OCI-LY3 (cell line): ENCODE data around the gene ZNF827.

ENCODE experiments used
- H2AFZ ChIP-seq: fragments of 200-600, 300-600 bp; shearing (Covaris generic); 2 replicates; pipeline ENCODE4 v1.6.0; 2014; ENCODE audit warnings: antibody characterized with exemption, low read depth, low read length
- H3K27ac ChIP-seq: fragments of 200-600, 300-600 bp; sonication (generic); 2 replicates; pipeline ENCODE4 v1.5.1; 2014; ENCODE audit warnings: mild to moderate bottlenecking, low read length, moderate library complexity, mixed read lengths
- H3K27me3 ChIP-seq: fragments of 200-600, 300-600 bp; sonication (generic); 2 replicates; pipeline ENCODE4 v1.6.1; 2014; ENCODE audit warnings: low read depth, low read length, mixed read lengths
- H3K36me3 ChIP-seq: fragments of 200-600, 300-600 bp; sonication (generic); replicated peaks from 2 replicates; pipeline ENCODE3; 2014; ENCODE audit warnings: low read depth, low read length, mixed read lengths
- H3K4me1 ChIP-seq: fragments of 300-600, 200-600 bp; sonication (generic); 2 replicates; pipeline ENCODE4 v1.6.1; 2014; ENCODE audit warnings: low read length, mixed read lengths
- H3K4me2 ChIP-seq: fragments of 200-600, 300-600 bp; sonication (generic); 2 replicates; pipeline ENCODE4 v1.6.1; 2014; ENCODE audit warnings: low read length, mixed read lengths
- H3K4me3 ChIP-seq: fragments of 300-600, 200-600 bp; sonication (generic); 2 replicates; pipeline ENCODE4 v1.5.1; 2014; ENCODE audit warnings: antibody characterized with exemption, mild to moderate bottlenecking, low read length, moderate library complexity
- H3K79me2 ChIP-seq: fragments of 300-600, 200-600 bp; shearing (Covaris generic); 2 replicates; pipeline ENCODE4 v1.6.1; 2014; ENCODE audit warnings: mild to moderate bottlenecking, low read length, mixed read lengths
- H3K9ac ChIP-seq: fragments of 300-600, 200-600 bp; shearing (Covaris generic); 2 replicates; pipeline ENCODE4 v1.6.0; 2014; ENCODE audit warnings: mild to moderate bottlenecking, low read length, moderate library complexity
- H3K9me3 ChIP-seq: fragments of 200-600, 300-600 bp; shearing (Covaris generic); 2 replicates; pipeline ENCODE4 v1.6.1; 2014; ENCODE audit warnings: low read length, mixed read lengths; ENCODE audit not compliant: insufficient read depth
- H4K20me1 ChIP-seq: fragments of 200-600, 300-600 bp; sonication (generic); 2 replicates; pipeline ENCODE4 v1.6.1; 2016; ENCODE audit warnings: low read length, mixed read lengths; ENCODE audit not compliant: insufficient read depth
- EZH2phosphoT487 ChIP-seq: fragments of 200-600 bp; shearing (Covaris generic); IDR thresholded peaks from 2 replicates; pipeline ENCODE4 v1.6.1; 2018; ENCODE audit warnings: antibody characterized with exemption, mixed run types, low read depth
- TF ChIP-seq, protein P1 (sequence below): fragments of 200-600, 300-600 bp; sonication (generic); IDR thresholded peaks from 2 replicates; pipeline ENCODE4 v1.5.1; 2014; ENCODE audit warnings: antibody characterized with exemption, low read length, low read depth

The ZNF827 gene

GRCh38 chr4:145735827-145736226, 202.8 kb downstream of the ZNF827 start:
- Histone ChIP-seq H3K9me3 (no peaks in the 10 kb centered on the region), H3K27ac (no peak overlapping the region), H3K79me2 (no peaks in the 10 kb centered on the region), H2AFZ (no peak overlapping the region), H3K9ac (no peak overlapping the region), H3K4me3 (no peak overlapping the region), H3K4me2 (no peak overlapping the region), H4K20me1 (no peaks in the 10 kb centered on the region), H3K4me1 (peaks cover 9% of the 10 kb centered on the region; the same call in 1 of the 2 replicates), H3K27me3 (peaks cover 28% of the 10 kb centered on the region), H3K36me3 (no peaks in the 10 kb centered on the region)
- TF ChIP-seq, protein P1, sequence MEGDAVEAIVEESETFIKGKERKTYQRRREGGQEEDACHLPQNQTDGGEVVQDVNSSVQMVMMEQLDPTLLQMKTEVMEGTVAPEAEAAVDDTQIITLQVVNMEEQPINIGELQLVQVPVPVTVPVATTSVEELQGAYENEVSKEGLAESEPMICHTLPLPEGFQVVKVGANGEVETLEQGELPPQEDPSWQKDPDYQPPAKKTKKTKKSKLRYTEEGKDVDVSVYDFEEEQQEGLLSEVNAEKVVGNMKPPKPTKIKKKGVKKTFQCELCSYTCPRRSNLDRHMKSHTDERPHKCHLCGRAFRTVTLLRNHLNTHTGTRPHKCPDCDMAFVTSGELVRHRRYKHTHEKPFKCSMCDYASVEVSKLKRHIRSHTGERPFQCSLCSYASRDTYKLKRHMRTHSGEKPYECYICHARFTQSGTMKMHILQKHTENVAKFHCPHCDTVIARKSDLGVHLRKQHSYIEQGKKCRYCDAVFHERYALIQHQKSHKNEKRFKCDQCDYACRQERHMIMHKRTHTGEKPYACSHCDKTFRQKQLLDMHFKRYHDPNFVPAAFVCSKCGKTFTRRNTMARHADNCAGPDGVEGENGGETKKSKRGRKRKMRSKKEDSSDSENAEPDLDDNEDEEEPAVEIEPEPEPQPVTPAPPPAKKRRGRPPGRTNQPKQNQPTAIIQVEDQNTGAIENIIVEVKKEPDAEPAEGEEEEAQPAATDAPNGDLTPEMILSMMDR = no peak
- no peak for TF ChIP-seq EZH2phosphoT487

GRCh38 chr4:145735347-145735675, 203.3 kb downstream of the ZNF827 start:
- Histone ChIP-seq H2AFZ (no peak overlapping the region), H3K27me3 (peaks cover 26% of the 10 kb centered on the region), H4K20me1 (no peaks in the 10 kb centered on the region), H3K9ac (no peak overlapping the region), H3K4me1 (peaks cover 9% of the 10 kb centered on the region; the same call in 1 of the 2 replicates), H3K27ac (no peak overlapping the region), H3K9me3 (no peaks in the 10 kb centered on the region), H3K36me3 (no peaks in the 10 kb centered on the region), H3K4me3 (no peak overlapping the region), H3K79me2 (no peaks in the 10 kb centered on the region), H3K4me2 (no peak overlapping the region)
- TF ChIP-seq, protein P1 = no peak
- TF ChIP-seq EZH2phosphoT487 = no peak

DNA sequence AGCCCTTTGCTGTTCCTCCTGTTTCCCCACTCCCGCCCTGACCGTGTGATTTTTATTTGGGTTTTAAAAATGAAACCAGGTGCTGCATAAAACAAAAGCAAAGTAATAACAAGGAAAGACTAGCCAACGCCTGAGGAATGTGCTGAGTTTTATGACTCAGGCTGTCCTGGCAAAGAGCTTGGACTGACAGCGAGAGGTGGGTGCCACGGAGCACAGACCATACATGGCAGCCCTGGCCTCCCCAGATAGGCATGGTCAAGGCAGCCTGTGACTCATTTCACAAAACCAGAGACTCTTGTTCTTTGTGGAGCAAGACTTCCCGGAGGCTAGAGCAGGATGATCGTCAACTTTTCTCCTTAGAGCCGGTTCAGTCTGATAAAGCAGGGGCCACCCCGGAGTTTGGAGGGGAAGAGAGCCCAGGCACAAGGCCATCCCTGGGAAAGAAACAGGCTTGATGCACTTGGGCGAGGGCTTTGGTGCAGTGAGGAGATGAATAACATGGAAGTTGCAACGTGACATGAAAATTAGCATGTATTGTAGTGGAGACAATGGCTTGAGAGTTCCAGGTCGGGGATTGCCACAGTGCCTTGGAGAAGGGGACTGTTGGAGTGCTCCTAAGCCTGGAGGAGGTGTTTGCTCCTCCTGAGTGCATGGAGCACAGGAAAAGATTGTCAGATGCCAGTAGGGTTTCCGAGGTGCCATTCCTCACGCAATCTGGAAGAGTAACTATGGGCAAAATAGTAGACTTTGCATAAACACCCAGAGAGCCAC, 203.9 kb downstream of the ZNF827 start:
- Histone ChIP-seq H4K20me1 (no peaks in the 10 kb centered on the region), H2AFZ (no peak overlapping the region), H3K79me2 (no peaks in the 10 kb centered on the region), H3K4me2 (0 out of 2 replicates have a peak overlapping the region, but pooled peaks have one; percentile 4), H3K9ac (no peak overlapping the region), H3K9me3 (no peaks in the 10 kb centered on the region), H3K27ac (no peak overlapping the region), H3K27me3 (peaks cover 29% of the 10 kb centered on the region), H3K36me3 (no peaks in the 10 kb centered on the region), H3K4me3 (no peak overlapping the region), H3K4me1 (peaks cover 9% of the 10 kb centered on the region; the same call in 1 of the 2 replicates)
- no peak for TF ChIP-seq EZH2phosphoT487

DNA sequence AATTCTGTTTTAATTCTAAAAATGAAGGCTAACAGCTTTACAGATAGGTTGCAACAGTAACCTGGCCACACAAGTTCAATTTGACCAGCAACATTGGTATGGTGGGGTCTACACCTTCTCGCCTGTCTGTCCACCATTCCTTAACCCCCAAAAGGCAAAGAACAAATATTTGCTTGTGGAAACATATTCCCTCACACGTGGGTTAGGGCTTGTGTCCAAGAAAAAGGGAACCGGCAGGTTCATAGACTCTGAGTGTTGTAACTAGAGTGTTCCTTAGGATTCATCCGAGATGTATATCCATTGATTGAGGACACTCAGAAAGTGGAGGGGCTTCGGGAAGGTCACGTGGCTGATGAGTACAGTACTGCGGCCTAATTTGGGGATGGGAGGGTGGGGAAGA, 204.6 kb downstream of the ZNF827 start:
- TF ChIP-seq, protein P1 = no peak
- TF ChIP-seq EZH2phosphoT487 = no peak
- no peak overlapping the region for H2AFZ ChIP-seq
- no peak overlapping the region for H3K9ac ChIP-seq
- H3K27ac ChIP-seq = no peak overlapping the region
- no peaks in the 10 kb centered on the region for H3K9me3 ChIP-seq
- peaks cover 9% of the 10 kb centered on the region; the same call in 1 of the 2 replicates for H3K4me1 ChIP-seq
- no peak overlapping the region for H3K4me3 ChIP-seq
- no peaks in the 10 kb centered on the region for H3K79me2 ChIP-seq
- peaks cover 28% of the 10 kb centered on the region for H3K27me3 ChIP-seq
- no peaks in the 10 kb centered on the region for H4K20me1 ChIP-seq
- no peak overlapping the region for H3K4me2 ChIP-seq
- H3K36me3 ChIP-seq = no peaks in the 10 kb centered on the region
